ENCODE measurements around the gene LRRC75A.

DNA sequence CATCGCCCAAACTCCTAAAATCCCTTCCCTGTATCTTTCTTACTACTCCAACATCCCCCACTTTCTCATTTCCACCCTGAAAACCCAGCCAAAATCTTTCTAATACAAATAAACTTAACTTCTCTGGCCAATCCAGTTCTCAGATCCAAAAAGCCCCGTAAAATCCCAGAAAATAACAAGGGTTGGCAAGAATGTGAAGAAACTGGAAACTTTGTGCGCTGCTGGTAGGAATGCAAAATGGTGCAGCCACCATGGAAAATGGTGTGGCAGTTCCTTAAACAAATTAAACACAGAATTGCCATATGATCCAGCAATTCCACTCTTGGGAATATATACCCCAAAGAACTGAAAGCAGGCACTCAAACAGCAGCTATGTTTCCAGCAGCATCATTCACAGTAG, 24.1 kb downstream of the LRRC75A start:
- TF ChIP-seq, protein P1, sequence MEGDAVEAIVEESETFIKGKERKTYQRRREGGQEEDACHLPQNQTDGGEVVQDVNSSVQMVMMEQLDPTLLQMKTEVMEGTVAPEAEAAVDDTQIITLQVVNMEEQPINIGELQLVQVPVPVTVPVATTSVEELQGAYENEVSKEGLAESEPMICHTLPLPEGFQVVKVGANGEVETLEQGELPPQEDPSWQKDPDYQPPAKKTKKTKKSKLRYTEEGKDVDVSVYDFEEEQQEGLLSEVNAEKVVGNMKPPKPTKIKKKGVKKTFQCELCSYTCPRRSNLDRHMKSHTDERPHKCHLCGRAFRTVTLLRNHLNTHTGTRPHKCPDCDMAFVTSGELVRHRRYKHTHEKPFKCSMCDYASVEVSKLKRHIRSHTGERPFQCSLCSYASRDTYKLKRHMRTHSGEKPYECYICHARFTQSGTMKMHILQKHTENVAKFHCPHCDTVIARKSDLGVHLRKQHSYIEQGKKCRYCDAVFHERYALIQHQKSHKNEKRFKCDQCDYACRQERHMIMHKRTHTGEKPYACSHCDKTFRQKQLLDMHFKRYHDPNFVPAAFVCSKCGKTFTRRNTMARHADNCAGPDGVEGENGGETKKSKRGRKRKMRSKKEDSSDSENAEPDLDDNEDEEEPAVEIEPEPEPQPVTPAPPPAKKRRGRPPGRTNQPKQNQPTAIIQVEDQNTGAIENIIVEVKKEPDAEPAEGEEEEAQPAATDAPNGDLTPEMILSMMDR (conservative IDR thresholded peaks at IDR 0.05) = no peak
- TF ChIP-seq EZH2 (IDR thresholded peaks at IDR 0.05; ENCODE audit: low read depth) = no peak
